T-helper 1 cell (primary cell): ENCODE results near the gene SGCD.
A peak's percentile ranks its signal among the peaks of the same experiment; 100 is the strongest.

ENCODE experiments used
- DNase-seq, 5 donors: peaks; one replicate each; pipeline ENCODE4 v3.0.0-alpha.2; 2012 to 2020

SGCD gene

GRCh38 chr5:156363861-156364260, 36.9 kb downstream of the SGCD start:
- no peak for DNase-seq

- DNase-seq = no peak
These were observed 39.6 kb downstream of the SGCD start for GRCh38 chr5:156366521-156366920.

DNA sequence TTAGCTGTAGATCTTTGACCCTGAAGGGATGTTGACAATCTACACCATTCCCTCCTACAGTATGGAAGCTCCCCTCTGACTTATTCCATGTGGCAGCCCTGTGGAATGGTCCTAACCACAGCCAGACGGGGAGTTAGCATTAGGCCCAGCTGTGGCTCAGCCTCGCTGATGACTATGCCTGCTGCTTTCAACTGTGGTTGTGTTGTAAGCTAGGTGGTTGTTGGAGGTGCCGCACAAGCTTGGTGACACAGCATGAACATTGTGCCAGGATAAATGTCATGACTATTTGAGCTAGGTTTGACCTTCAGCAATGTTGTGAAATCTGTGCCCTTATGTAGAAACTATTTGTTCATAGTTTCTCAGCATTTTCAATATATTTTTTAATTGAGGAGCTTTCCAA, 40.6 kb downstream of the SGCD start:
- no peak for DNase-seq

GRCh38 chr5:156375895-156376495, 49.0 kb downstream of the SGCD start:
- no peak for DNase-seq

DNA sequence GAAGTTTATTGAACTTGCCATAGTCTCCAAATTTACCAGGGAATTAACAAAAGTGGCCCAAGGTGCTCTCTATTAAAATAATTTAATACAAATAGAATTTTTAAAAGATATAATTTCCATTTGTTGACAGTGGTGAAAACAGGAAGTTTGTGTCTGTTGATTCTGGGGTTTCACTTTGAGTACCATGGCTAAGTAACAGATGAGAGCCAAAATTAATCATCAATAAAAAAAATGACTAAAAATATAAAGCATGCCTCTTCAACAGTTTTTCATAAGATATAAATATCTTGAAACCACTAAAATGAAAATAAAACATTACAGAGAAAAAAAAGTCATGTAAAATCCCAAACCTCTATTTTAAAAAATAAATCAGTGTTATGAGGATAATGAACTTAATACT, 49.8 kb downstream of the SGCD start:
- DNase-seq = no peak

- no peak for DNase-seq
These were observed 51.2 kb downstream of the SGCD start for GRCh38 chr5:156378159-156378558.

DNA sequence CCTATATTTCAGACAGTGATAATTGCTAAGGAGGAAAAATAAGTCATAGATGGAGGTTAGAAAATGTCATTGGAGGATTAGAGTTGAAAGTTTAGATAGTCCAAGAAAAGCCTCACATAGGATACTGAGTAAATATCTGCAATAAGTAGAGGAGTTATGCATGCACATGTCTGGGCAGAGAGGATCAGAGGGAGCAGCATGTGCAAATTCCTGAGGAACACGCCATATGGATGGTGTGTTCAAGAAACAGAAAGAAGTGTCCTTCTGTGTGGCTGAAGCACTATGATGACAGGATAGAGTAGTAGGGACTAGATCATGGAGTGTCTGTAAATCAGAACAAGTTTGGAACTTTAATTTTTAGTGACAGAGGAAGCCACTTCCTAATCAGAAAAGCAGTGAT, 52.2 kb downstream of the SGCD start:
- DNase-seq = no peak

GRCh38 chr5:156380848-156381247, 53.9 kb downstream of the SGCD start:
- no peak for DNase-seq

- no peak for DNase-seq
These were observed 56.7 kb downstream of the SGCD start for GRCh38 chr5:156383510-156384265.

GRCh38 chr5:156385416-156385815, 58.5 kb downstream of the SGCD start:
- no peak for DNase-seq

GRCh38 chr5:156386976-156387375, 60.0 kb downstream of the SGCD start:
- DNase-seq = no peak

DNA sequence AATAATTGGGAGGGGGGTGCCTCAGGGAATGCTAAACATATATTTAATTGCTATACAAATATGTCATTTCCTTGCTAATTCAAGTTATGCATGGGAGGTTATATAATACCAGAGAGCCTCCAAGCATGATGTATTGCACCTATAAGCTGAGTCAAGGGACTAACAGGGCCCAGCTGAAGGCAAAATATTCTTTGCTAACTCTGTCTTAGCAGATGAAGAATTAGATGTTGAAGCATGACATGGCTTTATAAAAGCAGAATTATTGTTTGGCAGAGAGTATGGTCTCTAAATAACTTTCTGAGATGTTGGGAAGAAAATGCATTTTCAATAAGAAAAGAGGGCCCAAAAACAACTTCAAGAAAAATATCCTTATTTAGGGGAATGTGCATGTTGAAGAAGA, 60.4 kb downstream of the SGCD start:
- DNase-seq = no peak

GRCh38 chr5:156388233-156388632, 61.3 kb downstream of the SGCD start:
- DNase-seq = no peak

DNA sequence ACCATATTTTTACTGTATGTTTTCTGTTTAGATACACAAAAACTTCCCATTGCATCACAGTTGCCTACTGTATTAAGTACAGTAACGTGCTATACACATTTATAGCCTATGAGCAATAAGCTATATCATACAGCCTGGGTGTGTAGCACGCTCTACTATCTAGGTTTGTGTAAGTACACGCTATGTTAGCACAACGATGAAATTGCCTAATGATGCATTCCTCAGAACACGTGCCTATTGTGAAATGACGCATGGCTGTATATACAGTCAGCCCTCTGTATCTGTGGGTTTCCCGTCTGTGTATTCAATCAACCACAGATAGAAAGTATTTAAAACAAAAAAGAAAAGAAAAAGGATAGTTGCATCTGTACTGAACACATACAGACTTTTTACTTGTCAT, 64.2 kb downstream of the SGCD start:
- no peak for DNase-seq

- DNase-seq = no peak
These were observed 67.0 kb downstream of the SGCD start for GRCh38 chr5:156393980-156394379.

- DNase-seq = no peak
These were observed 67.8 kb downstream of the SGCD start for GRCh38 chr5:156394642-156395305.

- DNase-seq = no peak
These were observed 68.3 kb downstream of the SGCD start for GRCh38 chr5:156395306-156395675.

DNA sequence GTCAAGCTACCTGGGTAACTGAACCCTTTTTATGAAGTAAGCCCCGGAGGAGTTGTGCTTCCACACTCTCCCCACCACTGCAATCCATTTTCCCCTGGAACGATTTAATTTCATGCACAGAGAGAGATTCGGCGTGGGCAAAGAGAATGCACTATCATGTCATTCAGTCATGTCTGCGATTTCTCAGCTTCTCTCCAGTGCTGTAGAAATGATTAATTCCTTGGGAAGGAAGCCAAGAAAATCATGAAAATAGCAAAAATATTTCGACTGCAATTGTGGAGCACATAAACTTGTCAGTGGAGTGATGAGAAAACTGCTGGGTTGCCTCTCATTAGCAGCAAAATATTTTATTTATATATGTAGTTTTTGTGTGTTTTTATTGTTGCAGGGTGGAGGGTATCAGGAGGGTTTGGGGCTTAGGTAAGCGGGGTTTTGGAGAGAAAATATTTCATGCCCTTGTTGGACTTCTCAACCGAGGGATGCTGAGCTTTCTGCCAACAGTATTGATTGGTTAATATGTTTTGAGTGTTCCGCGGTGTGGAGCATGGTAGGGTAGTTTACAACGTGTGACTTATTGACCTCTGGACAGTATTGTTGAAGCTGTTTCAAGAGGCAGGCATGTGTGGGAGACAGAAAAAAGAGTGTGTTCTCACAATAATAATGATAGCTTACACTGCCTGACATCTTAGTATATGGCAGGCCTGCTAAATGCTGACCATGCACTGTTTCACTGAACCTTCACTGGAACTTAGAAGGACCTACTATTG, 69.3 kb downstream of the SGCD start:
- DNase-seq = no peak

GRCh38 chr5:156396830-156397081, 69.8 kb downstream of the SGCD start:
- DNase-seq = no peak

DNA sequence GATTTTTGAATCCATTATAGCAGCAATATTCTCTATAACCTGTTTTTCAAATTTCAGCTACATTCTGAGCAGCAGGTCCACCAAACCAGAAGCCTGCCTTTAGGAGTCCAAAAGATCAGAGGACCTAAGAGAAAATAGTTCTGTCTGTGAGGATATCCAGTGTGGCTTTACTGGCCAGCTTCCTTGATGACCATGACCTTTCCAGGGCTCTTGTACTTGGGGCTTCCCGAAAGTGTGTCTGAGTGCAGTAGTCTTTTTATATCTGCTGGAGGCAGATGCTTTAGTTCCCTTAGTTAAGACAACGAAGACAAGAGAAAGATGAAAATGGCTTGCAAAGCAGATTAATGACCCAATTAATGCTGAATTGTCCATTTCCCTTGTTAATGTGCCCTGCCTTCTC, 72.4 kb downstream of the SGCD start:
- DNase-seq = no peak

GRCh38 chr5:156400231-156400986, 73.4 kb downstream of the SGCD start:
- DNase-seq = no peak

DNA sequence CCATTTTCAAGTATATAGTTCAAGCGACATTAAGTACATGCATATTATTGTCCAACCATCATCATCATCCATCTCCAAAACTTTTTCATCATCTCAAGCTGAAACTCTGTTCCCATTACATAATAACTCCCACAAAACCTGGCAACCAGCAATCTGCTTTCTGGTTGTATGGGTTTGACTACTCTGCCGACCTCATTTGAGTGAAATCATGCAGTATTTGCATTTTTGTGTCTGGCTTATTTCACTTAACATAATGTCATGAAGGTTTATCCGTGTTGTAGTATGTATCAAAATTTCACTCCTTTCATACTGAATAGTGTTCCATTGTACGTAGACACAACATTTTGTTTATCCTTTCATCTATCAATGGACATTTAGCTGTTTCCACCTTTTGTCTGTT, 74.8 kb downstream of the SGCD start:
- DNase-seq = peak in 1 of 5 donors; percentile 11

- peak in 3 of 5 donors; percentile 10 to 77 (median 21) for DNase-seq
These were observed 75.5 kb downstream of the SGCD start for GRCh38 chr5:156402387-156402921.
